BLaER1 treated with 17β-estradiol and CSF1 and Interleukin-3, amounts not matched to agents 10 nM and 100 nM (cell line): ENCODE measurements around the gene ROR2.

Experiments used
- H3K27ac ChIP-seq, 11 experiments: shearing (Covaris generic); formaldehyde crosslinking; 2 replicates each; pipeline ENCODE4 v1.8.1; 2022
- H3K27me3 ChIP-seq, 11 experiments: shearing (Covaris generic); formaldehyde crosslinking; 2 replicates each; pipeline ENCODE4 v1.8.1; 2022
- H3K36me3 ChIP-seq, 11 experiments: shearing (Covaris generic); formaldehyde crosslinking; 2 replicates each; pipeline ENCODE4 v1.8.1; 2022
- H3K4me1 ChIP-seq, 10 experiments: shearing (Covaris generic); formaldehyde crosslinking; 2 replicates each; pipeline ENCODE4 v1.8.1; 2022
- H3K4me2 ChIP-seq, 11 experiments: shearing (Covaris generic); formaldehyde crosslinking; 2 replicates each; pipeline ENCODE4 v1.8.1; 2022
- H3K4me3 ChIP-seq, 10 experiments: shearing (Covaris generic); formaldehyde crosslinking; 2 replicates each; pipeline ENCODE4 v1.8.1; 2022
- H3K9ac ChIP-seq, 11 experiments: shearing (Covaris generic); formaldehyde crosslinking; 2 replicates each; pipeline ENCODE4 v1.8.1; 2022
- H3K9me3 ChIP-seq, 11 experiments: shearing (Covaris generic); formaldehyde crosslinking; replicated peaks in 1 of 11; 2 replicates each; pipeline ENCODE4 v1.8.1; 2022
- H4K20me1 ChIP-seq, 11 experiments: shearing (Covaris generic); formaldehyde crosslinking; 2 replicates each; pipeline ENCODE4 v1.8.1; 2022
- Cebpa-rat ChIP-seq, 11 experiments: shearing (Covaris generic); IDR thresholded peaks; 2 replicates each; pipeline ENCODE4 v1.8.1; 2022

Gene ROR2

GRCh38 chr9:91572811-91573210, 377.2 kb downstream of the ROR2 start:
- Histone ChIP-seq H3K27ac (no peak overlapping the region), H3K36me3 (no peaks in the 10 kb centered on the region), H3K4me2 (no peak overlapping the region), H3K9me3 (peaks cover 0 to 20% (median 13%) of the 10 kb centered on the region in 11 experiments; a peak in 14 of 22 replicates), H3K9ac (no peak overlapping the region), H4K20me1 (no peaks in the 10 kb centered on the region), H3K4me1 (no peaks in the 10 kb centered on the region), H3K27me3 (no peaks in the 10 kb centered on the region), H3K4me3 (no peak overlapping the region)
- TF ChIP-seq Cebpa-rat (IDR thresholded peaks at IDR 0.05) = no peak

GRCh38 chr9:91572044-91572443, 378.0 kb downstream of the ROR2 start:
- Histone ChIP-seq H4K20me1 (no peaks in the 10 kb centered on the region), H3K27me3 (no peaks in the 10 kb centered on the region), H3K4me3 (no peak overlapping the region), H3K36me3 (no peaks in the 10 kb centered on the region), H3K27ac (no peak overlapping the region), H3K9ac (no peak overlapping the region), H3K9me3 (peaks cover 0 to 23% (median 15%) of the 10 kb centered on the region in 11 experiments; a peak in 14 of 22 replicates), H3K4me1 (no peaks in the 10 kb centered on the region), H3K4me2 (no peak overlapping the region)
- no peak for TF ChIP-seq Cebpa-rat (IDR thresholded peaks at IDR 0.05)

DNA sequence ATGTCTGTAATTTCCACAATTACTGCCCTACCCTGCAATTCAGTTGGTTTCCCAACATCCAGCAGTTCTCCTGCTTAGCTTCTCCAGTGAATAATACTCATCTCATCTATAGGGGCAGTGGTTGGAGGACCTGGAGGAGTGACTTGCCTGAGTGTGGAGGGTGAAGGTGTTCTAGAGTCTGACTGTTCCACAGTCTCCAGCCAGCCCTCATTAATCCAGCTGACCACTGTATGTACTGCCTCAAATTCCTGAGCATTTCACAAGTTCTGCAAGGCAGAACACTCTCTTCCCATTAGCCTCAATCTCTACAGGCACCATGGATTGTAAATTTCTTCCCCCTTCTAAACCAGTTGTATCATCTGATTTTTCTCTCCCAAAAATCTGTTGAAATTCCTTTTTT, 379.0 kb downstream of the ROR2 start:
- Histone ChIP-seq H3K9me3 (peaks cover 0 to 23% (median 15%) of the 10 kb centered on the region in 11 experiments; a peak in 14 of 22 replicates), H3K27me3 (no peaks in the 10 kb centered on the region), H3K36me3 (no peaks in the 10 kb centered on the region), H3K27ac (no peak overlapping the region), H3K4me1 (no peaks in the 10 kb centered on the region), H3K9ac (no peak overlapping the region), H3K4me2 (no peak overlapping the region), H3K4me3 (no peak overlapping the region), H4K20me1 (no peaks in the 10 kb centered on the region)
- TF ChIP-seq Cebpa-rat (IDR thresholded peaks at IDR 0.05) = no peak

DNA sequence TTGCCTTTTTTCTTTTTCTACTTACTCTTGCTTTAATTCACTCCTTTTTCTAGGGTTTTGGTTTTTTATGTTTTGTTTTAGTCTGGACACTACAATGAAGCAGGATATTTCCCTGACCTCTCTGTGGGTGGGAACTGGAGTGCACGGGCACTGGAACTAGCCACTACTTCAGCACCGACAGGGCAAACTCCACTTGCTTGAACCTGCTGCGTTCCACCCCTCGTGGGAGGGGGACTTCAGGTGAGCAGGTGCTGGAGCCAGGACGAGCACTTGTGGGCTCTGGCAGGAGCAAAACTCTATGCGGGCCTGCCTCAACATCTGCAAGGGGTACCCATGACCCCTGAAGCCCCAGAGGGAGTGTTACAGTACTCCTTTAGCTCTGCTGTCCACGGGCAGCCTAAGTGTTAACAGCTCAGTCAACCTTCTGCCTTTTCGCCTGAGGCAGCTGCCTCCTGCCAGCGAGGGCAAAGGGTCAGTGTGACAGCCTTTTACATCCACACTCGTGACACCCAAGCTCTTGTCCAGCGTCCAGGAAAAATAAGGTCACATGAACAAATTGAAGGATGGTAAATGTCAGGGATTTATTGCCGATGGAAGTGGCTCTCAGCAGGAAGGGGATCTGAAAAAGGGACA, 382.3 kb downstream of the ROR2 start:
- H3K9ac ChIP-seq = no peak overlapping the region
- no peak for TF ChIP-seq Cebpa-rat (IDR thresholded peaks at IDR 0.05)
- H3K36me3 ChIP-seq = no peaks in the 10 kb centered on the region
- no peaks in the 10 kb centered on the region for H4K20me1 ChIP-seq
- H3K9me3 ChIP-seq = peaks cover 0 to 23% (median 15%) of the 10 kb centered on the region in 11 experiments; a peak in 14 of 22 replicates
- no peaks in the 10 kb centered on the region for H3K27me3 ChIP-seq
- H3K4me1 ChIP-seq = no peaks in the 10 kb centered on the region
- no peak overlapping the region for H3K27ac ChIP-seq
- no peak overlapping the region for H3K4me2 ChIP-seq
- no peak overlapping the region for H3K4me3 ChIP-seq

DNA sequence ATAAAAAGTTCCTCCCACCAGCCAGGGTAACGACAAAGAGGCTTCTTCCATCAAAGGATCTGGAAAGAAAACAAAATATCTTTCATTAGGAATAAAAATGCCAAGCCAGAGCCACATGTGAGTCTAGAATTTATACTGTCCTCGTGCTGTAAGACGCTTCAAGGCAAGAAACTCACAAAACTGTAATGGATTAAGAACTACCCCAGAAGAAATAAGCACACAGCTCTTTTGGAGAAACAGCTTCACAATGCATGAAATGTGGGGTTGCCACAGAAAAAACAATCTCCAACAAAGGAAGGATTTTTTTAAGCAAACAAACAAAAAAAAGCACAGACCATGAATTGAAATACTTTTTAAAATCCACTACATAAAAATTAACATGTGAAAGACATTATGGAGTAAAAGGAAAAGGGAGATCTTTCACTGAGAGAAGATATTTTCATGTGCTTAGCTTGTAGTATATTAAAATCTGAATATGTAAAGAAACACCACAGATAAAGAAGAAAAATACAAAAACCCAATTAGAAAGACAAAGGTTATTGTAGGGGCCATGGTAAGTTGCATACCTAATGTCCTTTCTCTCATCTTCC, 385.9 kb downstream of the ROR2 start:
- Histone ChIP-seq H3K9ac (no peak overlapping the region), H3K4me1 (no peaks in the 10 kb centered on the region), H3K4me2 (no peak overlapping the region)

GRCh38 chr9:91562416-91562815, 387.6 kb downstream of the ROR2 start:
- Histone ChIP-seq H3K27me3 (no peaks in the 10 kb centered on the region), H3K36me3 (no peaks in the 10 kb centered on the region), H3K4me2 (no peak overlapping the region), H4K20me1 (no peaks in the 10 kb centered on the region), H3K9me3 (no peaks in the 10 kb centered on the region), H3K4me1 (no peaks in the 10 kb centered on the region), H3K27ac (no peak overlapping the region), H3K9ac (no peak overlapping the region), H3K4me3 (no peak overlapping the region)
- no peak for TF ChIP-seq Cebpa-rat (IDR thresholded peaks at IDR 0.05)

More for the DNA sequence above, 385.9 kb downstream of the ROR2 start:
- no peak for TF ChIP-seq Cebpa-rat (IDR thresholded peaks at IDR 0.05)
- Histone ChIP-seq H3K4me3 (no peak overlapping the region), H3K27ac (no peak overlapping the region), H3K27me3 (no peaks in the 10 kb centered on the region), H4K20me1 (no peaks in the 10 kb centered on the region), H3K36me3 (no peaks in the 10 kb centered on the region), H3K9me3 (peaks cover 0 to 17% (median 14%) of the 10 kb centered on the region in 11 experiments; a peak in 14 of 22 replicates)

GRCh38 chr9:91560301-91560700, 389.7 kb downstream of the ROR2 start:
- H3K4me1 ChIP-seq = peaks cover 0 to 9% (median 5%) of the 10 kb centered on the region in 10 experiments; a peak in 10 of 20 replicates
- no peaks in the 10 kb centered on the region for H3K27me3 ChIP-seq
- no peak overlapping the region for H3K4me3 ChIP-seq
- no peak overlapping the region for H3K4me2 ChIP-seq
- no peaks in the 10 kb centered on the region for H4K20me1 ChIP-seq
- H3K27ac ChIP-seq = no peak overlapping the region
- no peak overlapping the region for H3K9ac ChIP-seq
- no peaks in the 10 kb centered on the region for H3K9me3 ChIP-seq
- H3K36me3 ChIP-seq = no peaks in the 10 kb centered on the region
- TF ChIP-seq Cebpa-rat (IDR thresholded peaks at IDR 0.05) = no peak

- no peak overlapping the region for H3K4me3 ChIP-seq
- H3K4me1 ChIP-seq = peaks cover 0 to 9% (median 5%) of the 10 kb centered on the region in 10 experiments; a peak in 10 of 20 replicates
- H3K27ac ChIP-seq = no peak overlapping the region
- H3K9me3 ChIP-seq = 0 out of 22 replicates have a peak, but pooled peaks cover 0 to 4% (median 0%) of the 10 kb centered on the region in 11 experiments
- H3K36me3 ChIP-seq = no peaks in the 10 kb centered on the region
- H4K20me1 ChIP-seq = no peaks in the 10 kb centered on the region
- H3K27me3 ChIP-seq = no peaks in the 10 kb centered on the region
- H3K4me2 ChIP-seq = no peak overlapping the region
- no peak overlapping the region for H3K9ac ChIP-seq
- TF ChIP-seq Cebpa-rat (IDR thresholded peaks at IDR 0.05) = no peak
These were observed 391.1 kb downstream of the ROR2 start for GRCh38 chr9:91558879-91559278.

DNA sequence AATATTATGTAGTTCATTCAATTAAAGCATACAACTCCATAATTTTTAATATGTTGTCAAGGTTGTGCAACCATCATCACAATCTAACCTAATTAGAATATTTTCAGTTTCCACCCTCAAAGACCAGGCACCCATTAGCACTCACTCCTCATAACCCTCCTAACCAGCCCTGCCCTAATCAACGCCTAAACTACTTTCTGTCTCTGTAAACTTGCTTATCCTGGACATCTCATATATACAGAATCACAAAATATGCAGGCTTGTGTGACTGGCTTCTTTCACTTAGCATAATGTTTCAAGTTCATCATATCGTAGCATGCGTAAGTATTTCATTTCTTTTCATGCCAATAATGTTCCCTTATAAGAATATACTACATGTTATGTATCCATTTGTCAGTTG, 391.6 kb downstream of the ROR2 start:
- H3K36me3 ChIP-seq = no peaks in the 10 kb centered on the region
- no peak for TF ChIP-seq Cebpa-rat (IDR thresholded peaks at IDR 0.05)
- 0 out of 22 replicates have a peak, but pooled peaks cover 0 to 4% (median 0%) of the 10 kb centered on the region in 11 experiments for H3K9me3 ChIP-seq
- peaks cover 0 to 9% (median 5%) of the 10 kb centered on the region in 10 experiments; a peak in 10 of 20 replicates for H3K4me1 ChIP-seq
- no peak overlapping the region for H3K27ac ChIP-seq
- H3K4me3 ChIP-seq = no peak overlapping the region
- no peaks in the 10 kb centered on the region for H3K27me3 ChIP-seq
- no peak overlapping the region for H3K4me2 ChIP-seq
- H4K20me1 ChIP-seq = no peaks in the 10 kb centered on the region
- no peak overlapping the region for H3K9ac ChIP-seq

DNA sequence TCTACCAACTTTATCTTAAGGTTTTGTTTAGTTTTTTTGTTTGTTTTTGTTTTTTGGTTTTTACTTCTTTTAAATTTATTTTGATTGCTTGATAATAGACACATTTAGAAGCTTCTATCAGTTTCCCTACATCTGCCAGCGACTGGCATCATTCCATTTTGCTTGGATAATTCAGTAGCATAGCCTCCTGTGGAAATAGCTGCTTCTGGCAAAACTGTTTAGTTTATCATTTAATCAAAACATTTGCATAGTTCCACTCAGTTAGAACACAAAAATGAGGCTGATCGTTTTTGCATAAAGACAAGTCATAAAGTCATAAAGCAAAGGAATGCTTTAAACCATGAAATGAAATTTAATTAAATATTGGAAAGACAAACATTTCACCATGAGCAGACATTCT, 392.7 kb downstream of the ROR2 start:
- Histone ChIP-seq H3K9ac (no peak overlapping the region), H3K9me3 (0 out of 22 replicates have a peak, but pooled peaks cover 0 to 4% (median 0%) of the 10 kb centered on the region in 11 experiments), H3K27me3 (no peaks in the 10 kb centered on the region), H3K27ac (no peak overlapping the region), H3K36me3 (no peaks in the 10 kb centered on the region), H3K4me2 (no peak overlapping the region), H3K4me1 (peaks cover 0 to 9% (median 5%) of the 10 kb centered on the region in 10 experiments; a peak in 10 of 20 replicates), H3K4me3 (no peak overlapping the region), H4K20me1 (no peaks in the 10 kb centered on the region)
- no peak for TF ChIP-seq Cebpa-rat (IDR thresholded peaks at IDR 0.05)
